ENCODE results near the gene MFSD6L. TPM values are rescaled to one million over a fixed set of nuclear protein-coding genes. Genes with fewer than 3 reads are reported as not detected.

Gene MFSD6L
- 1 to 10 TPM in 1 of 2 donors, under 1 TPM in 1; 0.12 to 1.5 TPM for total RNA-seq

GRCh38 chr17:8798846-8799569, at the start of gene MFSD6L:
TSS of gene MFSD6L (minus strand) at chr17:8799365. CDS start at chr17:8799120, 245 bp downstream.
- H3K27ac Mint-ChIP-seq, result no peak within 1 kb of the TSS
- no peaks in the 10 kb centered on the region for H3K4me1 Mint-ChIP-seq (ENCODE audit: low read depth in 2 of 2)
- no peaks in the 10 kb centered on the region for H3K27me3 Mint-ChIP-seq
- no peak for DNase-seq (ENCODE audit: low spot score)
- H3K4me3 Mint-ChIP-seq, result no peak within 1 kb of the TSS
- no peaks in the 10 kb centered on the region for H3K36me3 Mint-ChIP-seq
- peak in 1 of 2 donors; percentile 50 for ATAC-seq
- no peaks in the 10 kb centered on the region for H3K9me3 Mint-ChIP-seq

GRCh38 chr17:8847891-8848290, 48.7 kb upstream of the MFSD6L start:
- Mint-ChIP-seq H3K4me3 (no peak overlapping the region), H3K9me3 (no peaks in the 10 kb centered on the region), H3K36me3 (no peaks in the 10 kb centered on the region), H3K4me1 (ENCODE audit: low read depth in 2 of 2) (no peaks in the 10 kb centered on the region), H3K27ac (no peak overlapping the region), H3K27me3 (no peaks in the 10 kb centered on the region)
- DNase-seq (ENCODE audit: low spot score) (no peak), ATAC-seq (no peak)

GRCh38 chr17:8846768-8847211, 47.6 kb upstream of the MFSD6L start:
- Mint-ChIP-seq H3K9me3 (no peaks in the 10 kb centered on the region), H3K36me3 (no peaks in the 10 kb centered on the region), H3K27ac (no peak overlapping the region), H3K27me3 (no peaks in the 10 kb centered on the region), H3K4me1 (ENCODE audit: low read depth in 2 of 2) (no peaks in the 10 kb centered on the region), H3K4me3 (no peak overlapping the region)
- ATAC-seq (no peak), DNase-seq (ENCODE audit: low spot score) (no peak)

GRCh38 chr17:8844229-8845218, 45.4 kb upstream of the MFSD6L start:
- Mint-ChIP-seq H3K4me1 (ENCODE audit: low read depth in 2 of 2) (no peaks in the 10 kb centered on the region), H3K27me3 (no peaks in the 10 kb centered on the region), H3K27ac (no peak overlapping the region), H3K9me3 (no peaks in the 10 kb centered on the region), H3K4me3 (no peak overlapping the region), H3K36me3 (no peaks in the 10 kb centered on the region)
- DNase-seq (ENCODE audit: low spot score), result no peak
- ATAC-seq, result no peak

GRCh38 chr17:8843344-8843743, 44.2 kb upstream of the MFSD6L start:
- no peaks in the 10 kb centered on the region for H3K9me3 Mint-ChIP-seq
- no peak overlapping the region for H3K27ac Mint-ChIP-seq
- ATAC-seq (no peak), DNase-seq (ENCODE audit: low spot score) (no peak)
- H3K27me3 Mint-ChIP-seq, result no peaks in the 10 kb centered on the region
- no peaks in the 10 kb centered on the region for H3K4me1 Mint-ChIP-seq (ENCODE audit: low read depth in 2 of 2)
- H3K4me3 Mint-ChIP-seq, result no peak overlapping the region
- no peaks in the 10 kb centered on the region for H3K36me3 Mint-ChIP-seq

GRCh38 chr17:8841844-8842243, 42.7 kb upstream of the MFSD6L start:
- Mint-ChIP-seq H3K36me3 (no peaks in the 10 kb centered on the region), H3K9me3 (no peaks in the 10 kb centered on the region), H3K27me3 (no peaks in the 10 kb centered on the region), H3K4me3 (no peak overlapping the region), H3K4me1 (ENCODE audit: low read depth in 2 of 2) (peaks cover 0 to 3% of the 10 kb centered on the region in 2 donors), H3K27ac (no peak overlapping the region)
- ATAC-seq, result no peak
- no peak for DNase-seq (ENCODE audit: low spot score)

GRCh38 chr17:8839410-8839935, 40.3 kb upstream of the MFSD6L start:
- ATAC-seq (no peak), DNase-seq (ENCODE audit: low spot score) (no peak)
- Mint-ChIP-seq H3K4me3 (no peak overlapping the region), H3K36me3 (no peaks in the 10 kb centered on the region), H3K9me3 (no peaks in the 10 kb centered on the region), H3K4me1 (ENCODE audit: low read depth in 2 of 2) (peaks cover 0 to 3% of the 10 kb centered on the region in 2 donors), H3K27ac (no peak overlapping the region), H3K27me3 (no peaks in the 10 kb centered on the region)

- Mint-ChIP-seq H3K4me3 (no peak overlapping the region), H3K27ac (no peak overlapping the region), H3K36me3 (no peaks in the 10 kb centered on the region), H3K27me3 (no peaks in the 10 kb centered on the region), H3K9me3 (no peaks in the 10 kb centered on the region), H3K4me1 (ENCODE audit: low read depth in 2 of 2) (peaks cover 0 to 3% of the 10 kb centered on the region in 2 donors)
- no peak for DNase-seq (ENCODE audit: low spot score)
- ATAC-seq, result peak in 1 of 2 donors; percentile 24
These were observed 39.5 kb upstream of the MFSD6L start for GRCh38 chr17:8838551-8839095.

GRCh38 chr17:8837563-8838075, 38.5 kb upstream of the MFSD6L start:
- Mint-ChIP-seq H3K4me1 (ENCODE audit: low read depth in 2 of 2) (peaks cover 0 to 3% of the 10 kb centered on the region in 2 donors), H3K27ac (no peak overlapping the region), H3K4me3 (no peak overlapping the region), H3K27me3 (no peaks in the 10 kb centered on the region), H3K9me3 (no peaks in the 10 kb centered on the region), H3K36me3 (no peaks in the 10 kb centered on the region)
- no peak for ATAC-seq
- no peak for DNase-seq (ENCODE audit: low spot score)

- H3K4me3 Mint-ChIP-seq, result no peak overlapping the region
- ATAC-seq (no peak), DNase-seq (ENCODE audit: low spot score) (no peak)
- H3K27me3 Mint-ChIP-seq, result no peaks in the 10 kb centered on the region
- H3K36me3 Mint-ChIP-seq, result no peaks in the 10 kb centered on the region
- peaks cover 0 to 3% of the 10 kb centered on the region in 2 donors for H3K4me1 Mint-ChIP-seq (ENCODE audit: low read depth in 2 of 2)
- no peak overlapping the region for H3K27ac Mint-ChIP-seq
- H3K9me3 Mint-ChIP-seq, result no peaks in the 10 kb centered on the region
These were observed 37.8 kb upstream of the MFSD6L start for GRCh38 chr17:8836821-8837562.

GRCh38 chr17:8835631-8836364, 36.6 kb upstream of the MFSD6L start:
- peaks cover 0 to 3% of the 10 kb centered on the region in 2 donors for H3K4me1 Mint-ChIP-seq (ENCODE audit: low read depth in 2 of 2)
- H3K4me3 Mint-ChIP-seq, result no peak overlapping the region
- H3K9me3 Mint-ChIP-seq, result no peaks in the 10 kb centered on the region
- no peak for ATAC-seq
- H3K27ac Mint-ChIP-seq, result no peak overlapping the region
- H3K27me3 Mint-ChIP-seq, result no peaks in the 10 kb centered on the region
- H3K36me3 Mint-ChIP-seq, result no peaks in the 10 kb centered on the region
- DNase-seq (ENCODE audit: low spot score), result no peak

- Mint-ChIP-seq H3K4me3 (no peak overlapping the region), H3K4me1 (ENCODE audit: low read depth in 2 of 2) (peaks cover 0 to 3% of the 10 kb centered on the region in 2 donors), H3K9me3 (no peaks in the 10 kb centered on the region), H3K36me3 (no peaks in the 10 kb centered on the region), H3K27ac (no peak overlapping the region), H3K27me3 (no peaks in the 10 kb centered on the region)
- DNase-seq (ENCODE audit: low spot score), result no peak
- no peak for ATAC-seq
These were observed 35.9 kb upstream of the MFSD6L start for GRCh38 chr17:8835106-8835505.

Data from natural killer cell treated with Interleukin-12 subunit alpha and Interleukin-12 subunit beta and Interleukin-15 and Interleukin-18, amount 100 ng/mL, for 72 hours (primary cell).